H1 (cell line): ENCODE measurements around the gene RTF1. TPM values are rescaled to one million over a fixed set of nuclear protein-coding genes. Genes with fewer than 3 reads are reported as not detected.
A peak's percentile ranks its signal among the peaks of the same experiment; 100 is the strongest.

Experiments
- CTCF ChIA-PET: fragments of 300-600 bp; sonication (Branson Sonifier 250); formaldehyde crosslinking; loops from one replicate; lab custom pipeline; 2021; ENCODE audit not compliant: partially characterized antibody; lab: Charles Lee
- POLR2A ChIA-PET: fragments of 300-600 bp; sonication (Branson Sonifier 250); formaldehyde crosslinking; loops from one replicate; lab custom pipeline; 2021; ENCODE audit warnings: inconsistent platforms; ENCODE audit not compliant: partially characterized antibody; lab: Charles Lee
- DNase-seq, 2 experiments: peaks; one replicate each; pipeline versions ENCODE4 v3.0.0 to v3.0.0-alpha.2; 2010 to 2022; ENCODE audit warnings: low spot score in 2 of 2, low read depth in 1 of 2, mixed read lengths in 1 of 2
- FAIRE-seq: peaks from 2 replicates; lab custom pipeline; 2011; peaks lifted over from hg19 to GRCh38; lab: Jason Lieb, UNC
- H2AFZ ChIP-seq: 2 replicates; pipeline ENCODE4 v1.8.1; 2012; ENCODE audit warnings: low read length, inconsistent platforms
- H2AK5ac ChIP-seq: 2 replicates; pipeline ENCODE4 v1.6.1; 2013; ENCODE audit warnings: low read depth, low read length
- H2BK120ac ChIP-seq: replicated peaks from 2 replicates; pipeline ENCODE3; 2013; ENCODE audit warnings: low read depth, low read length, inconsistent platforms
- H2BK12ac ChIP-seq: 2 replicates; pipeline ENCODE4 v1.6.1; 2013; ENCODE audit warnings: low read depth, low read length
- H2BK15ac ChIP-seq: 2 replicates; pipeline ENCODE4 v1.6.1; 2013; ENCODE audit warnings: low read length
- H2BK20ac ChIP-seq: 2 replicates; pipeline ENCODE4 v1.6.1; 2013; ENCODE audit warnings: low read length
- H2BK5ac ChIP-seq: 2 replicates; pipeline ENCODE4 v1.6.1; 2013; ENCODE audit warnings: low read depth, low read length
- H3K14ac ChIP-seq: 2 replicates; pipeline ENCODE4 v1.6.1; 2013; ENCODE audit warnings: inconsistent platforms; ENCODE audit not compliant: insufficient read length
- H3K18ac ChIP-seq: 2 replicates; pipeline ENCODE4 v1.6.1; 2013; ENCODE audit warnings: low read length; ENCODE audit errors: extremely low read depth
- H3K23ac ChIP-seq: 2 replicates; pipeline ENCODE4 v1.6.1; 2013; ENCODE audit warnings: inconsistent platforms; ENCODE audit not compliant: insufficient read length
- H3K23me2 ChIP-seq: 2 replicates; pipeline ENCODE4 v1.6.1; 2013; ENCODE audit warnings: low read depth, low read length
- H3K27ac ChIP-seq: 2 replicates; pipeline ENCODE4 v1.6.1; 2011; ENCODE audit warnings: low read depth, low read length, inconsistent platforms
- H3K27me3 ChIP-seq, 4 experiments: replicated peaks in 1 of 4; 1 replicate in 1 of 4; 2 replicates in 3 of 4; pipeline versions ENCODE4 v1.6.1 to v1.8.1; 2011 to 2013; ENCODE audit warnings: low read length in 3 of 4, mild to moderate bottlenecking in 3 of 4, inconsistent platforms in 2 of 4, mixed read lengths in 2 of 4, moderate library complexity in 1 of 4; ENCODE audit not compliant: control insufficient read depth in 3 of 4, insufficient read depth in 3 of 4; ENCODE audit errors: extremely low read depth in 1 of 4
- H3K36me3 ChIP-seq, 4 experiments: 2 replicates each; pipeline versions ENCODE4 v1.6.1 to v1.8.1; 2011 to 2013; ENCODE audit warnings: mild to moderate bottlenecking in 4 of 4, low read length in 3 of 4, moderate library complexity in 2 of 4, control low read depth in 1 of 4, inconsistent platforms in 1 of 4; ENCODE audit not compliant: insufficient read depth in 4 of 4, control insufficient read depth in 2 of 4
- H3K4ac ChIP-seq: replicated peaks from 2 replicates; pipeline ENCODE3; 2013; ENCODE audit warnings: low read length, low read depth, mixed read lengths, inconsistent platforms; ENCODE audit not compliant: insufficient read length
- H3K4me1 ChIP-seq, 4 experiments: replicated peaks in 1 of 4; 1 replicate in 1 of 4; 2 replicates in 3 of 4; pipeline versions ENCODE4 v1.6.1 to v1.8.1; 2011 to 2013; ENCODE audit warnings: low read length in 3 of 4, inconsistent platforms in 2 of 4, mixed read lengths in 1 of 4; ENCODE audit not compliant: insufficient read depth in 4 of 4, control insufficient read depth in 3 of 4
- H3K4me2 ChIP-seq, 2 experiments: 2 replicates each; pipeline versions ENCODE4 v1.6.1 to v1.8.1; 2011 to 2013; ENCODE audit warnings: low read depth in 2 of 2, low read length in 2 of 2, control low read depth in 1 of 2, inconsistent platforms in 1 of 2, mild to moderate bottlenecking in 1 of 2; ENCODE audit not compliant: insufficient read depth in 1 of 2
- H3K4me3 ChIP-seq, 4 experiments: fragments of 200-600, 300-600 bp in 1 of 4; sonication (generic), shearing (Covaris generic), sonication (Bioruptor Twin) in 1 of 4; 2 replicates each; pipeline versions ENCODE4 v1.5.1 to v1.8.1; 2011 to 2016; ENCODE audit warnings: low read length in 4 of 4, low read depth in 3 of 4, control low read depth in 2 of 4, inconsistent platforms in 2 of 4, mild to moderate bottlenecking in 2 of 4, mixed read lengths in 1 of 4, moderate library complexity in 1 of 4; ENCODE audit not compliant: insufficient read depth in 2 of 4; ENCODE audit errors: extremely low read depth in 1 of 4
- H3K56ac ChIP-seq: replicated peaks from 2 replicates; pipeline ENCODE3; 2013; ENCODE audit warnings: low read depth, mild to moderate bottlenecking, mixed read lengths, low read length, inconsistent platforms; ENCODE audit not compliant: insufficient read length
- H3K79me1 ChIP-seq: 2 replicates; pipeline ENCODE4 v1.6.1; 2013; ENCODE audit warnings: low read depth, low read length, control low read depth
- H3K79me2 ChIP-seq, 2 experiments: 2 replicates each; pipeline versions ENCODE4 v1.6.1 to v1.8.1; 2012 to 2013; ENCODE audit warnings: low read length in 2 of 2, mild to moderate bottlenecking in 2 of 2, inconsistent platforms in 1 of 2; ENCODE audit not compliant: insufficient read depth in 2 of 2, control insufficient read depth in 1 of 2
- H3K9ac ChIP-seq, 4 experiments: replicated peaks in 1 of 4; 1 replicate in 1 of 4; 2 replicates in 3 of 4; pipeline versions ENCODE4 v1.6.1 to v1.8.1; 2011 to 2013; ENCODE audit warnings: low read depth in 3 of 4, low read length in 3 of 4, control low read depth in 2 of 4, mild to moderate bottlenecking in 2 of 4, moderate library complexity in 2 of 4, inconsistent platforms in 1 of 4; ENCODE audit errors: extremely low read depth in 1 of 4
- H3K9me3 ChIP-seq, 2 experiments: 2 replicates each; pipeline versions ENCODE4 v1.6.1 to v1.8.1; 2012 to 2013; ENCODE audit warnings: mild to moderate bottlenecking in 2 of 2, moderate library complexity in 2 of 2, control low read depth in 1 of 2, inconsistent platforms in 1 of 2, low read depth in 1 of 2, low read length in 1 of 2, mixed read lengths in 1 of 2; ENCODE audit not compliant: insufficient read depth in 2 of 2
- H4K20me1 ChIP-seq, 2 experiments: replicated peaks in 1 of 2; 2 replicates each; pipeline versions ENCODE3 to v1.8.1; 2011 to 2013; ENCODE audit warnings: inconsistent platforms in 2 of 2, low read length in 2 of 2, mild to moderate bottlenecking in 1 of 2; ENCODE audit not compliant: insufficient read depth in 2 of 2, control insufficient read depth in 1 of 2
- H4K5ac ChIP-seq: 2 replicates; pipeline ENCODE4 v1.6.1; 2013; ENCODE audit warnings: low read length, low read depth, mixed read lengths, inconsistent platforms; ENCODE audit not compliant: insufficient read length
- H4K8ac ChIP-seq: 2 replicates; pipeline ENCODE4 v1.8.0; 2013; ENCODE audit warnings: mild to moderate bottlenecking, moderate library complexity, low read length, inconsistent platforms; ENCODE audit not compliant: insufficient read depth; ENCODE audit errors: extremely low read depth
- H4K91ac ChIP-seq: replicated peaks from 2 replicates; pipeline ENCODE3; 2013; ENCODE audit warnings: low read length, mixed read lengths, inconsistent platforms; ENCODE audit not compliant: insufficient read length
- ASH2L ChIP-seq: fragments of 200-600, 300-600 bp; sonication (generic); IDR thresholded peaks from one replicate; pipeline ENCODE4 v1.7.1; 2017; ENCODE audit warnings: low read length
- E2F6 ChIP-seq: IDR thresholded peaks from 2 replicates; pipeline ENCODE4 v1.6.1; 2012; ENCODE audit warnings: inconsistent platforms
- JUND ChIP-seq: IDR thresholded peaks from 2 replicates; pipeline ENCODE4 v1.6.1; 2011; ENCODE audit warnings: mild to moderate bottlenecking, improper control_type of control experiment, low read length
- MAX ChIP-seq: IDR thresholded peaks from 2 replicates; pipeline ENCODE4 v1.6.1; 2012; ENCODE audit warnings: inconsistent platforms
- POU5F1 ChIP-seq: IDR thresholded peaks from 2 replicates; pipeline ENCODE4 v1.6.1; 2011; ENCODE audit warnings: low read depth, mild to moderate bottlenecking, low read length, moderate library complexity
- SIN3A ChIP-seq, 2 experiments: IDR thresholded peaks in 1 of 2; conservative IDR thresholded peaks in 1 of 2; 2 replicates each; pipeline ENCODE4 v1.6.1; 2011 to 2012; ENCODE audit warnings: low read length in 2 of 2, improper control_type of control experiment in 1 of 2, low read depth in 1 of 2, mild to moderate bottlenecking in 1 of 2
- SP1 ChIP-seq: IDR thresholded peaks from 2 replicates; pipeline ENCODE4 v1.6.1; 2011; ENCODE audit warnings: low read depth, low read length
- YY1 ChIP-seq: IDR thresholded peaks from 2 replicates; pipeline ENCODE4 v1.6.1; 2011; ENCODE audit warnings: low read depth, mild to moderate bottlenecking, low read length
- WGBS, 2 experiments: shearing (Covaris generic) in 1 of 2; methylation state at CpG; one replicate each; pipeline versions ENCODE4 v1.1.6 to v1.1.7; 2013 to 2015; ENCODE audit warnings: low lambda C conversion rate in 2 of 2, mixed read lengths in 2 of 2, inconsistent platforms in 1 of 2, low coverage in 1 of 2, missing lambda C conversion rate in 1 of 2; ENCODE audit not compliant: insufficient replicate concordance in 2 of 2, insufficient coverage in 1 of 2, insufficient read length in 1 of 2; ENCODE audit errors: extremely low coverage in 1 of 2, missing lambda C conversion rate in 1 of 2; 5-methylcytosine and 5-hydroxymethylcytosine counted together
- polyA plus RNA-seq, 7 experiments: library from polyadenylated mRNA; depleted of rRNA in 3 of 7; stranded (reverse) in 5 of 7; unstranded in 2 of 7; fragments of >200 nt in 5 of 7; fragments of 200-250 nt in 2 of 7; gene quantifications; 1 replicate in 5 of 7; 2 replicates in 1 of 7; 4 replicates in 1 of 7; pipeline versions ENCODE4 v1.2.1 to v1.2.3, GENCODE V29; 2011 to 2013; ENCODE audit warnings: missing spikeins in 2 of 7, mixed read lengths in 2 of 7
- total RNA-seq: library from RNA; stranded (reverse); fragmentation: NEBNext Ultra II Directional; extraction: Animal tissue kit (Norgen Biotek cat#: 25700); gene quantifications from 2 replicates; pipeline ENCODE4 v1.2.1, GENCODE V29; 2021

RTF1 gene
- total and polyA plus RNA-seq, 2 of the 8 experiments (the other 6 are each of a cell fraction or from before 2014, with no cell fraction given) = 22.6 to 47.7 TPM

- Histone ChIP-seq H4K8ac (no peak overlapping the region; the same call in 1 of the 2 replicates), H2BK12ac (no peak overlapping the region), H2BK5ac (no peak overlapping the region), H3K4me3 (peak overlapping the region; percentile 19 to 53 (median 26); a peak in 6 of 8 replicates), H3K4ac (no peak overlapping the region), H3K79me1 (no peaks in the 10 kb centered on the region), H3K23ac (no peak overlapping the region), H3K27ac (no peak overlapping the region), H3K9ac (no peak overlapping the region), H4K20me1 (peaks cover 3 to 14% of the 10 kb centered on the region in 2 experiments), H3K4me2 (peak overlapping the region; percentile 74 to 78), H2BK20ac (no peak overlapping the region), H3K14ac (no peak overlapping the region), H3K27me3 (peaks cover 71 to 99% (median 97%) of the 10 kb centered on the region in 4 experiments), H3K79me2 (no peaks in the 10 kb centered on the region), H3K4me1 (peaks cover 0 to 19% (median 12%) of the 10 kb centered on the region in 4 experiments; a peak in 6 of 7 replicates), H4K5ac (no peak overlapping the region), H2BK15ac (no peak overlapping the region), H4K91ac (no peak overlapping the region), H3K9me3 (no peaks in the 10 kb centered on the region; a peak in 1 of 4 replicates), H2BK120ac (no peak overlapping the region), H3K36me3 (no peaks in the 10 kb centered on the region), H3K18ac (no peak overlapping the region; the same call in 1 of the 2 replicates), H3K23me2 (peaks cover 10% of the 10 kb centered on the region; the same call in 1 of the 2 replicates), H3K56ac (no peak overlapping the region), H2AFZ (no peak overlapping the region), H2AK5ac (no peak overlapping the region)
- POLR2A ChIA-PET = interaction anchor here (1.0 to 2.1 kb wide), 6 partner anchors 8 to 43 kb away, joined by 3 to 9 read pairs (median 3); partner anchors contain the start of genes LTK and RPAP1
- TF ChIP-seq MAX (peak; percentile 41; the same call in 1 of the 2 replicates), POU5F1 (no peak), JUND (peak; percentile 78), SIN3A (conservative IDR thresholded peaks at IDR 0.05 in 1 of 2, IDR thresholded peaks at IDR 0.05 in 1 of 2; ENCODE audit: low read depth in 1 of 2, low read length in 2 of 2) (0 out of 4 replicates have a peak, but pooled peaks of 1 of the 2 experiments have one; percentile 5), YY1 (0 out of 2 replicates have a peak, but pooled peaks have one; percentile 8), E2F6 (peak; percentile 10; the same call in 1 of the 2 replicates), ASH2L (no peak), SP1 (no peak)
- 9% methylated on average over 28 of the region's 56 CpGs; no CpG with 5 or more reads in 1 of the 2 experiments for WGBS, 2 experiments
- DNase-seq (peak in 1 of 2 experiments; percentile 66), FAIRE-seq (no peak)
- CTCF ChIA-PET = interaction anchor here (0.6 to 1.1 kb wide), 3 partner anchors 35 to 189 kb away, joined by 3 read pairs; no protein-coding TSS in a partner anchor
Measured at GRCh38 chr15:41501191-41501917, 84.5 kb downstream of the RTF1 start.
